Progenitor cell of endocrine pancreas (in vitro differentiated cells): ENCODE data around the gene MED6. TPM values are rescaled to one million over a fixed set of nuclear protein-coding genes. Genes with fewer than 3 reads are reported as not detected.

Experiments
- DNase-seq: peaks from one replicate; pipeline ENCODE4 v3.0.0; 2021; ENCODE audit warnings: low spot score; ENCODE audit not compliant: unreplicated experiment
- H3K27ac Mint-ChIP-seq: 2 replicates; pipeline ENCODE4 v1.8.0; 2021; ENCODE audit warnings: mild to moderate bottlenecking, moderate library complexity, mixed read lengths
- H3K27me3 Mint-ChIP-seq: 2 replicates; pipeline ENCODE4 v1.8.0; 2021; ENCODE audit warnings: mixed read lengths
- H3K36me3 Mint-ChIP-seq: 2 replicates; pipeline ENCODE4 v1.8.0; 2022; ENCODE audit warnings: mixed read lengths; ENCODE audit not compliant: insufficient read depth
- H3K4me1 Mint-ChIP-seq: 2 replicates; pipeline ENCODE4 v1.8.0; 2021; ENCODE audit warnings: low read depth, mixed read lengths
- H3K4me3 Mint-ChIP-seq: 2 replicates; pipeline ENCODE4 v1.8.0; 2021; ENCODE audit warnings: low read depth, mild to moderate bottlenecking, moderate library complexity, mixed read lengths
- H3K9me3 Mint-ChIP-seq: 2 replicates; pipeline ENCODE4 v1.8.0; 2021; ENCODE audit warnings: low read depth, mixed read lengths
- total RNA-seq: library from RNA; stranded (reverse); gene quantifications from 2 replicates; pipeline ENCODE4 v1.2.1, GENCODE V29; 2021
- TF ChIP-seq, protein P1 (sequence below): fragments of 200-600 bp; sonication (generic); IDR thresholded peaks from one replicate; pipeline ENCODE4 v1.5.0; 2021; ENCODE audit warnings: antibody characterized with exemption, mild to moderate bottlenecking; ENCODE audit not compliant: unreplicated experiment

MED6 gene
- total RNA-seq, 1 donor from 2014 or later: 47.1 TPM

DNA sequence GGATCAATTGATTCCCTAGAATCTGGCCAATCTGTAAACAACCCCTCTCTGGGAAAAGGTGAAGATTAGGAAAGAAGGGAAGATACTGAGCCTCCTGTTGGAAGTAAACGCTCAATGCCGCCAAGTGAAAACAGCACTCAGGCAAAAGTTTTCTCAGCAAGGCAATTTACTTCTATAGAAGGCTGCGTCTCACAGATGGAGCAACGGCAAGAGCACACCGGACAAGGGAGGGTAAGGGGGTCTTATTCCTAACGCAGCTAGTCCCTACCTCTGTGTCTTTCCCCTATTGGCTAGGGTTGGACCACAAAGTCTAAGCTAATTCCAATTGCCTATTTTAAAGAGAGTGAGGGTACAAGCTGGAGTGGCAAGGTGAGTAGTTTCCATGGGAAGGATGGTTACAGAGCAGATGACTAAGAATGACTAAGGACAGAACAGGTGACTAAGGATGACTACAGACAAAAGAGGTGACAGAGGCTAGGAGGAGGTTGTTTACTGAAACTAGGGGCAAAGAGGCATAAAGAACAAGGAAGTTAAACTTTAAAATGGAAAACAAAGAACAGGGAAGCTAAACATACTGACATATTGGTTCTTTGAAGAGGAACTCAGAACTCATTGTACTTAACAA lies 35.6 kb upstream of the MED6 start:
- Mint-ChIP-seq H3K9me3 (peaks cover 5% of the 10 kb centered on the region), H3K36me3 (no peaks in the 10 kb centered on the region), H3K27ac (no peak overlapping the region), H3K4me3 (no peak overlapping the region), H3K4me1 (peaks cover 6% of the 10 kb centered on the region), H3K27me3 (peaks cover 7% of the 10 kb centered on the region)
- no peak for DNase-seq
- TF ChIP-seq, protein P1, sequence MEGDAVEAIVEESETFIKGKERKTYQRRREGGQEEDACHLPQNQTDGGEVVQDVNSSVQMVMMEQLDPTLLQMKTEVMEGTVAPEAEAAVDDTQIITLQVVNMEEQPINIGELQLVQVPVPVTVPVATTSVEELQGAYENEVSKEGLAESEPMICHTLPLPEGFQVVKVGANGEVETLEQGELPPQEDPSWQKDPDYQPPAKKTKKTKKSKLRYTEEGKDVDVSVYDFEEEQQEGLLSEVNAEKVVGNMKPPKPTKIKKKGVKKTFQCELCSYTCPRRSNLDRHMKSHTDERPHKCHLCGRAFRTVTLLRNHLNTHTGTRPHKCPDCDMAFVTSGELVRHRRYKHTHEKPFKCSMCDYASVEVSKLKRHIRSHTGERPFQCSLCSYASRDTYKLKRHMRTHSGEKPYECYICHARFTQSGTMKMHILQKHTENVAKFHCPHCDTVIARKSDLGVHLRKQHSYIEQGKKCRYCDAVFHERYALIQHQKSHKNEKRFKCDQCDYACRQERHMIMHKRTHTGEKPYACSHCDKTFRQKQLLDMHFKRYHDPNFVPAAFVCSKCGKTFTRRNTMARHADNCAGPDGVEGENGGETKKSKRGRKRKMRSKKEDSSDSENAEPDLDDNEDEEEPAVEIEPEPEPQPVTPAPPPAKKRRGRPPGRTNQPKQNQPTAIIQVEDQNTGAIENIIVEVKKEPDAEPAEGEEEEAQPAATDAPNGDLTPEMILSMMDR: no peak

DNA sequence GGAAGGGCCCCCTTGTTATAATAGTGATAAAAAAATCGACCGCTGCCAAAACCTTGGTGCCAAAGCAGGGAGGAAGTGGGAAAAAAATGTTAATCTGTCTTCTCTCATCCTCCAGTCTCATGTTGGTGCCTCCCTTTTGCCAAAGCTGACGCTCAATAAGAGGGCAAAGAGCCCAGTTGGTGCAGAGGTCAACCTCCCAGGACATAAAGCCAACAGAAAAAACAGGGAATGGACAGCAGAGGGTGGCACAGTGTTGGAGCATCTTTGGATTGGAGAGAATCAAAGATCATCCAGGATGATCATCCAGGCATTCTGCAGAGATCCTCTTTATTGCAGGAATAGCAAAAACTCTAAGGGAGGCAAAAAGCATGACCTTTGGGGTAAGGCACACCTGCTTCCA lies 31.5 kb upstream of the MED6 start:
- Mint-ChIP-seq H3K4me1 (no peaks in the 10 kb centered on the region), H3K4me3 (no peak overlapping the region), H3K9me3 (peaks cover 15% of the 10 kb centered on the region), H3K27ac (no peak overlapping the region), H3K27me3 (no peaks in the 10 kb centered on the region), H3K36me3 (no peaks in the 10 kb centered on the region)
- no peak for DNase-seq
- TF ChIP-seq, protein P1: no peak

DNA sequence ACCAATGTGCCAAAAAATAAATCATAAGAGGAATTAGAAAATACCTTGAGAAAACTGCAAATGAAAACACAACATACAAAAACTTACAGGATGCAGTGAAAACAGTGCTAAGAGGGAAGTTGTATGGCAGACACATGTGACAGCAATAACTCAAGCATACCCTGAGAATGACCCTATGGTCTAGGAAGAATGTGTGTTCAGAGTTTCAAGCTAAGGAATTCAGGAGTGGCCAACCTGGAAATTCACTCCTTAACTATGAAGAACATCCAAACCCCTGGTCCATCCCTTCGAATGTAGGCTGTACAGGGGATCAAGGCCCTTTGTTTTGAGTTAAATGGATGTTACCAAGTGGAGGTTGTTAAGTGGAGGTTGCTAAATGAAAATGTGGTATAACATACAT lies 24.5 kb upstream of the MED6 start:
- H3K27ac Mint-ChIP-seq: no peak overlapping the region
- H3K4me1 Mint-ChIP-seq: no peaks in the 10 kb centered on the region
- no peak overlapping the region for H3K4me3 Mint-ChIP-seq
- TF ChIP-seq, protein P1: no peak
- H3K27me3 Mint-ChIP-seq: no peaks in the 10 kb centered on the region
- H3K36me3 Mint-ChIP-seq: peaks cover 4% of the 10 kb centered on the region
- peaks cover 26% of the 10 kb centered on the region for H3K9me3 Mint-ChIP-seq
- no peak for DNase-seq

DNA sequence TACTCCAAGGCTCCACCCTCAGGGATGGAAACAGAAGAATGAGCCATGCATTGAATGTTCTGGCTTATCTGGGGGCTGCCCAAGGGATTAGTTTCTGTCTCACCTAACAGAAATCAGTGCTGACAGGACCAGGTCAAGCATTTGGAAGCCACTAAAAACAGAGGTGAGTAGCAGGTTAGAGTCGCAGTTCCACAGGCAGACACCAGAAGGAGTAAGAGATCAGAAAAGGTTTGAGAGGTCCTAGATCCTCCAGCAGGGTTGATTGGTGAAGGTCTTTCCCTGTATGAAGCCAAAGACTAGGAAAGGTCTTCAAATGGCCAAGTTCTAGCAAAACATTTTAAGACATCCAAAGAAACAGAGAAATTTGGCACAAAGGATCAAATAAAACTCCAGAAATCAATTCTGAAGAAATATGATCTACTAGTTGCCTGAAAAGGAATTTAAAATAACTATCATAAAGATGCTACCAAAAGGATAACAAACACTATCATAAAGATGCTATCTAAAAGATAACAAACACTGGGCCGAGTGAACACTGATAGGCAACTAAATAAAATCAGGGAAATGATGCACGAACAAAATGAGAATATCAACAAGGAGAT lies 21.8 kb upstream of the MED6 start:
- TF ChIP-seq, protein P1: peak; percentile 72
- Mint-ChIP-seq H3K27me3 (peaks cover 4% of the 10 kb centered on the region), H3K4me1 (peaks cover 5% of the 10 kb centered on the region), H3K36me3 (peaks cover 4% of the 10 kb centered on the region), H3K9me3 (peaks cover 18% of the 10 kb centered on the region), H3K4me3 (no peak overlapping the region), H3K27ac (no peak overlapping the region)
- DNase-seq: peak; percentile 21

DNA sequence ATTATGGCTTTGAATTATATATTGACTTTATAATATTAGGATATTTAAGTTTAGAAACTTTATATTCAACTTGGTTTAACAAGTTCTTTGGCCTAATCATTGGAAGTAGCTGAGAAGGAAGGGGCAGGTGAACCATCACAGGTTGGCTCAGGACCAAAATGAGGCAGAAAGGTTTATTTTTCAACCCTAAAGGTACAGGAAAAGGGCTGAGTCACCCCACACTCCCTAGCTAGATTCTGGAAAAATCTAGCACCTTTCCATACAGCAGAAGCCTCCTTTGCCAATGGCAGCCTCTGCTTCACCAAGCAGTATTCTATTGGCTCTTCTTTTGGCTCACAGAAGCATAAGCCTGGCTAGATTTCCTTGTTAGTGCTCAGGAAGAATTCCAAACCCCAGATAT lies 19.3 kb upstream of the MED6 start:
- Mint-ChIP-seq H3K9me3 (no peaks in the 10 kb centered on the region), H3K27me3 (peaks cover 6% of the 10 kb centered on the region), H3K27ac (no peak overlapping the region), H3K36me3 (no peaks in the 10 kb centered on the region), H3K4me3 (no peak overlapping the region), H3K4me1 (peaks cover 5% of the 10 kb centered on the region)
- DNase-seq: no peak
- TF ChIP-seq, protein P1: no peak
